Small intestine (tissue), 7 donors: ENCODE data around the gene LPXN. TPM values are rescaled to one million over a fixed set of nuclear protein-coding genes. Genes with fewer than 3 reads are reported as not detected.

ENCODE experiments used
- DNase-seq, 2 donors: peaks; one replicate each; pipeline versions ENCODE4 v3.0.0 to v3.0.0-alpha.2; 2013
- FAIRE-seq: peaks from 2 replicates; lab custom pipeline; 2012; peaks lifted over from hg19 to GRCh38; lab: Jason Lieb, UNC
- H3K27ac ChIP-seq, 3 donors: one replicate each; pipeline ENCODE4 v1.5.1; 2013; ENCODE audit warnings: low read length in 2 of 3, mild to moderate bottlenecking in 2 of 3, control low read depth in 1 of 3, inconsistent platforms in 1 of 3, low read depth in 1 of 3, moderate library complexity in 1 of 3
- H3K27me3 ChIP-seq, 3 donors: one replicate each; pipeline ENCODE4 v1.6.1; 2013; ENCODE audit warnings: low read length in 3 of 3, inconsistent platforms in 1 of 3; ENCODE audit not compliant: control insufficient read depth in 3 of 3, insufficient read depth in 3 of 3
- H3K36me3 ChIP-seq, 3 donors: one replicate each; pipeline ENCODE4 v1.6.1; 2013; ENCODE audit warnings: low read length in 3 of 3, inconsistent platforms in 1 of 3, low read depth in 1 of 3, mild to moderate bottlenecking in 1 of 3, moderate library complexity in 1 of 3; ENCODE audit not compliant: control insufficient read depth in 3 of 3, insufficient read depth in 2 of 3
- H3K4me1 ChIP-seq, 3 donors: one replicate each; pipeline ENCODE4 v1.6.1; 2013; ENCODE audit warnings: low read length in 2 of 3, inconsistent platforms in 1 of 3, low read depth in 1 of 3, mild to moderate bottlenecking in 1 of 3, moderate library complexity in 1 of 3; ENCODE audit not compliant: control insufficient read depth in 3 of 3, insufficient read depth in 2 of 3
- H3K4me3 ChIP-seq, 3 donors: one replicate each; pipeline ENCODE4 v1.5.1; 2013; ENCODE audit warnings: low read length in 3 of 3, control low read depth in 1 of 3, inconsistent platforms in 1 of 3, low read depth in 1 of 3, mild to moderate bottlenecking in 1 of 3, moderate library complexity in 1 of 3
- H3K9me3 ChIP-seq, 2 donors: one replicate each; pipeline ENCODE4 v1.6.1; 2013; ENCODE audit warnings: low read depth in 1 of 2, low read length in 1 of 2; ENCODE audit not compliant: control insufficient read depth in 2 of 2, insufficient read depth in 1 of 2
- WGBS, 3 donors: extraction: QIAGEN DNeasy Blood & Tissue Kit; methylation state at CpG; one replicate each; pipeline ENCODE4 v1.1.7; 2013; 5-methylcytosine and 5-hydroxymethylcytosine counted together
- polyA plus RNA-seq, 4 donors: library from polyadenylated mRNA; stranded (reverse) in 3 of 4; unstranded in 1 of 4; fragments of 200-250 nt in 3 of 4; fragments of 120-200 nt in 1 of 4; gene quantifications; one replicate each; pipeline versions ENCODE4 v1.2.1 to v1.2.3, GENCODE V29; 2013
- donor health status: healthy with polysubstance abuse.
- donor health status: control.
- donor health status: control.
- donor health status: Bipolar disorder and iron deficiency.
- donor health status: healthy.

Gene LPXN
- polyA plus RNA-seq, 4 donors = 5.3 to 14.0 (median 8.6) TPM

DNA sequence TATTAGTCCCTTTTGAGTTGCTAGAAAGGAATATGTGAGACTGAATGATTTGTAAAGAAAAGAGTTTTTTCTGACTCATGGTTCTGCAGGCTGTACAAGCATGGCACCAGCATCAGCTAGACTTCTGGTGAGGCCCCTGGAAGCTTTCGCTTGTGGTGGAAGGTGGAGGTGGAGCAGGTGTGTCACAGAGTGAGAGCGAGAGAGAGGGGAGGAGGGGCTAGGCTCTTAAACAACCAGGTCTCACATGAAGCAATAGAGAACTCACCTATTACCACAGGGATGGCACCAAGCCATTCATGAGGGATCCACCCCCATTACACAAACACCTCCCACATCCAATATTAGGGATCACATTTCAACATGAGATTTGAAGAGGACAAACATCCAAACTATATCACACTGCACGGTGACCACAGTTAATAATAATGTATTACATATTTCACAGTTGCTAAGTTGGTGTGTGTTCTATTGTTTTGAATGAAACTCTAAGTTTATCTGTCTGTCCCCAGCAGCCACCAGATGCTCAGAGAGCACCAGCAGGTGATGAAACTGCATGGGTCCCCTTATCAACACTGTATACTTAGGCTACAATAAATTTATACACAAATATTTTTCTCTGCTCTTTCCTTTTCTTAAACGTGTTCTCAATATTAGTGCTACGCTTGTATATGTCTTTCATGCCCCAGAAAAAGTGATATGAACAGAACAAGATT lies 17.3 kb upstream of the LPXN start:
- H3K27ac ChIP-seq = no peak overlapping the region
- H3K36me3 ChIP-seq = peaks cover 0 to 7% (median 0%) of the 10 kb centered on the region in 3 donors
- no peak overlapping the region for H3K4me3 ChIP-seq
- H3K9me3 ChIP-seq = no peaks in the 10 kb centered on the region
- WGBS, 3 donors = 26 to 62% (median 45%) methylated on average over 5 of the region's 5 CpGs
- no peak for FAIRE-seq
- H3K27me3 ChIP-seq = no peaks in the 10 kb centered on the region
- DNase-seq = peak; percentile 56 to 58
- peaks cover 3 to 30% (median 6%) of the 10 kb centered on the region in 3 donors for H3K4me1 ChIP-seq

DNA sequence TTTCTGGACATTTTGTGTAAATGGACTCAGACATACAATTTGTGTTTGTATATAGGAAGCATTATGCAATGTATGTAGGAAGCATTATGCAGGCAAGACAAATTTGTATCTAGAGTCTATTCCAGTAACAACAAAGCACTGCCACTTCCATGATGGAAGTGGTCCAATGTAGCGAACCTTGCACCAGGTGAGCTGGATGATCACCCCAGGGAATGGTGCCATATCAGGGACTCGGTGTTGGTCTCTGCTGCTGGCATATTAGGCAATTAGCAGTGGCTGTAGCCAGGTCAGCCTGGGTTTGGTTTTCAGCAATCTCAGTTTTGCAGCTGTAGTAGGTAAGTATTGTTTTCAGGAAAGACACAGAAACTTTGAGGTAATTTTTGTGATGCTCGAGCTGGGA lies 16.0 kb upstream of the LPXN start:
- peaks cover 3 to 24% (median 4%) of the 10 kb centered on the region in 3 donors for H3K4me1 ChIP-seq
- DNase-seq (peak in 1 of 2 donors; percentile 25), FAIRE-seq (no peak)
- H3K27ac ChIP-seq = no peak overlapping the region
- H3K4me3 ChIP-seq = no peak overlapping the region
- whole genome bisulfite sequencing, 3 donors = 72 to 90% (median 74%) methylated on average over 3 of the region's 3 CpGs
- no peaks in the 10 kb centered on the region for H3K27me3 ChIP-seq
- peaks cover 0 to 7% (median 0%) of the 10 kb centered on the region in 3 donors for H3K36me3 ChIP-seq
- no peaks in the 10 kb centered on the region for H3K9me3 ChIP-seq

DNA sequence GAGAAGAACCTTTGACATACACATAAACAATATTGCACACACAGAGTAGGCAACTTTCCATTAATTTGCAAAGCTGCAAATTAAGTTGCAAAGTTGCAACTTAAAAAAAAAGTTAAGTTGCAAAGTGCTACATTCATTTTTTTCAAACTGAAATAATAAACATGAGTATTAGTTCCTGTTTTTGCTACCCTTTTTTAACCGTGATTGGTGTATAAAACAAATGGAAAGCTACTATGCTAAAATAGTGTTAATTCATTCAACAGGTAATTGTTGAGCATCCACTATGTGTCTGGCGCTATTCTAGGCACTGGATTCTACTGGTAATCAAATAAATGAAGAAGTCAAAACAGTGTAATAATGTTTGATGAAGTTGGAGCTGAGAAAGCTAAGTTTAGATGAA lies 11.3 kb upstream of the LPXN start:
- Histone ChIP-seq H3K4me1 (peaks cover 0 to under 1% (median 0%) of the 10 kb centered on the region in 3 donors), H3K9me3 (no peaks in the 10 kb centered on the region), H3K4me3 (no peak overlapping the region), H3K27me3 (no peaks in the 10 kb centered on the region), H3K36me3 (peaks cover 2 to 6% (median 3%) of the 10 kb centered on the region in 3 donors), H3K27ac (no peak overlapping the region)
- WGBS, 3 donors = 85 to 90% (median 87%) methylated on average over 2 of the region's 2 CpGs
- DNase-seq (no peak), FAIRE-seq (no peak)

DNA sequence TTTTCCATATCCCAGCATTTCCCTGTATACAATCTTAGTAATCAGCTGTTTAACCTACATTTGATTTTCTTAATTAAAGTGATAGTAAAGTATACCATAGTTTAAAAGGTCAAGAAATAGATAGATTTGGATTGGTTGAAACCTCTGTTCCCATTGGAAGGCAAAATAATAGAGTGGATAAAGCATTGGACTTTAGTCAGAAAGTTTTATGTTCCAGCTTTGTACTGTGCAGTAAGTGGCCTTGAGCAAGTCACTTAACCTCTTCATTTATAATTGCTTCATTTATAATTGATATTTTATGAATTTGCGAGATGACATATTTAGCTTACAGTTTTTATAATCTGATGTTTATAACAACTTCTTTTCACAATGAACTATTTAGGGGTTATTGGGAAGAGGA lies 6.8 kb upstream of the LPXN start:
- Histone ChIP-seq H3K4me3 (no peak overlapping the region), H3K36me3 (peaks cover 3 to 6% (median 3%) of the 10 kb centered on the region in 3 donors), H3K27ac (no peak overlapping the region), H3K4me1 (peaks cover 1 to 5% (median 3%) of the 10 kb centered on the region in 3 donors), H3K9me3 (no peaks in the 10 kb centered on the region), H3K27me3 (no peaks in the 10 kb centered on the region)
- FAIRE-seq = no peak
- DNase-seq = peak in 1 of 2 donors; percentile 75
- 21 to 68% (median 52%) methylated on average over 1 of the region's 1 CpG for WGBS, 3 donors

DNA sequence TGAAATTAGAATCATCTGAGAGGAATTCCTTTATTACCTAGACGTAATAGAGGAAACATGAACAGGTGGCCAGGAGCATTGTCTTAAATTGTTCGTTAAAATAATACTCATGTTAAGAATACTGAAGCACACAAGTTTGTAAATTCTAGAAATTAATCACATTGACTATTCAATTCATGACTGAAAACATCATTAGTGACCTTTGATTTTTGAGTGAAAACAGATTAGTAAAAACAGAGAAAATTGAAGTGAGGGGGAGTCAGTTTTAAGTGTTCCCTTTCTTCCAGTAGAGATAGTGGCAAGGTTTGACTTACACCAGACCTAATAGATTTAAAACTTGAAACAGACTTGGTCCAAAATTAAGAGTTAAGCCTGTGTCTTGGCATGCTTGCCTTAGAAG lies 4.7 kb upstream of the LPXN start:
- Histone ChIP-seq H3K4me3 (peak overlapping the region in 2 of 3 donors; percentile 67 to 90), H3K36me3 (peaks cover 0 to 3% (median 1%) of the 10 kb centered on the region in 3 donors), H3K4me1 (peaks cover 9 to 11% (median 10%) of the 10 kb centered on the region in 3 donors), H3K27me3 (no peaks in the 10 kb centered on the region), H3K27ac (peak overlapping the region in 1 of 3 donors; percentile 96), H3K9me3 (no peaks in the 10 kb centered on the region)
- FAIRE-seq = no peak
- no peak for DNase-seq
- WGBS, 3 donors = 0 to 7% (median 0%) methylated on average over 2 of the region's 2 CpGs

DNA sequence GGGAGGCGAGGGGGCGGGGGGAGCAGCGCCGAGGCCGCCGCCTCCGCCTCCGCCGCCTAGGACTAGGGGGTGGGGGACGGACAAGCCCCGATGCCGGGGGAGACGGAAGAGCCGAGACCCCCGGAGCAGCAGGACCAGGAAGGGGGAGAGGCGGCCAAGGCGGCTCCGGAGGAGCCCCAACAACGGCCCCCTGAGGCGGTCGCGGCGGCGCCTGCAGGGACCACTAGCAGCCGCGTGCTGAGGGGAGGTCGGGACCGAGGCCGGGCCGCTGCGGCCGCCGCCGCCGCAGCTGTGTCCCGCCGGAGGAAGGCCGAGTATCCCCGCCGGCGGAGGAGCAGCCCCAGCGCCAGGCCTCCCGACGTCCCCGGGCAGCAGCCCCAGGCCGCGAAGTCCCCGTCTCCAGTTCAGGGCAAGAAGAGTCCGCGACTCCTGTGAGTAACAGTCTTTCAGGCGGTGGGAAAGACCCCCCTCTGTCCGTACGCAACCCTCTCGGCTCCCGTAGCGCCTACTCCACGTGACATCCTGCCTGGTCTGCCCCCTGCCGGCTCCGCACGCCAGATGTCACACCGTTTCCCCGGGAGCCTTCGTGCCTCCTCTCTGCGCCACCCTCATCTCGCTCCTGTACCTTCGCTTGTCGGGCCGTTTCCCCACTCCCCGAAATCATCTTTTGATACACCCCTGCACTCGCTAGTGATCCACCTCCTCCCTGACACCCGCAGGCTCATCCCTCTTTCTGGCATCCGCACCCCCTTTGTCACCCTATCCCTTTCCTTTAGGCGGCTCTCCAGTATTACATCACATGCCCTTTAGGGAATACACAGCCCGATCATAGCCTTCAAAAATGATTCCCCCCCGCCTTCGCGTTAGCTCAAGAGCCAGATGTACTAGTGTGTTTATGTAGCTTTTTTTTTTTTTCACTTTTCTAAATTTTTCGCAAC lies 3.8 kb upstream of the LPXN start:
- DNase-seq (peak; percentile 89 to 96), FAIRE-seq (no peak)
- Histone ChIP-seq H3K4me1 (peaks cover 9 to 11% (median 10%) of the 10 kb centered on the region in 3 donors), H3K27me3 (no peaks in the 10 kb centered on the region), H3K27ac (peak overlapping the region; percentile 96 to 99 (median 98)), H3K9me3 (no peaks in the 10 kb centered on the region), H3K4me3 (peak overlapping the region; percentile 67 to 99 (median 90)), H3K36me3 (peaks cover 0 to 3% (median 1%) of the 10 kb centered on the region in 3 donors)
- 0 to 1% (median 1%) methylated on average over 55 to 78 of the region's 78 CpGs for WGBS, 3 donors

DNA sequence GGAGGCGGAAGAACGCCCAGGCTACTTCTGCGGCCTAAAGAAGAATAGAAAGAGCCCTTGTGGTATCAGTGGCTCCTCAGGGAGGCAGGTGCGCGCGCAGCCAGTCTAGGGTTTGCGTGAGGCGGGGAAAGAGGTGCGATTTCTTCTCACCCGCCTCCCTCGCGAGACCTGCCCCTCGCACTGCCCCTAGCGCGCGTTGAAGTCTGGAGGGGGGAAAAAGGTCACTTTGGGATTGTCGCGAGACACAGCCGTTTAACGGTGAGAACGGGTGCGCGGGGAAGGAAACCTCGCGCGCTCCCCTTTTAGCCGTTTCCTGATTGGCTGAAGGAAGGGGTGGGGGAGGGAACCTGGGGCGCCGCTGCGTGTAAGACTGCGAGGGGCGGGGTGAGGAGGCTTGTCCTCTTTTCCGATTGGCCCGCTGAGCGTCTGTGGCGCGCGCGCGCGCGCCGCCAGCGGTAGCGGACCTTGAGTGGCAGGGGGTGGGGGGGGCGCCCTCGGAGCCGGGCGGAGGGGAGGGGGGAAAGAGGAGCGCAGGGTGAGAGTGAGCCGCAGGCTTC lies 3.1 kb upstream of the LPXN start, which contains the start of gene ZFP91:
ZFP91 (plus strand) TSS at position 429 of the 557 bp plus-strand sequence. CDS start 219 bp downstream, outside the sequence.
- Histone ChIP-seq H3K36me3 (peaks cover 0 to 3% (median 1%) of the 10 kb centered on the region in 3 donors), H3K4me3 (peak within 1 kb of the TSS; percentile 90 to 99 (median 92)), H3K4me1 (peaks cover 9 to 11% (median 10%) of the 10 kb centered on the region in 3 donors), H3K9me3 (no peaks in the 10 kb centered on the region), H3K27ac (peak within 1 kb of the TSS; percentile 98 to 100 (median 98)), H3K27me3 (no peaks in the 10 kb centered on the region)
- DNase-seq = peak; percentile 99
- FAIRE-seq = no peak
- 0 to 1% (median 0%) methylated on average over 33 to 51 of the region's 51 CpGs for WGBS, 3 donors
